Ecto neural progenitor cell (in vitro differentiated cells): ENCODE results near the gene AGRP.
"Not testable (repeated sequence)": the region's sequence is repeated elsewhere in the genome, so short reads cannot be mapped to it uniquely, and the experiment has no call there.

ENCODE experiments used
- DNase-seq: peaks from one replicate; pipeline ENCODE4 v3.0.0-alpha.2; 2018; ENCODE audit warnings: low spot score

AGRP gene

DNA sequence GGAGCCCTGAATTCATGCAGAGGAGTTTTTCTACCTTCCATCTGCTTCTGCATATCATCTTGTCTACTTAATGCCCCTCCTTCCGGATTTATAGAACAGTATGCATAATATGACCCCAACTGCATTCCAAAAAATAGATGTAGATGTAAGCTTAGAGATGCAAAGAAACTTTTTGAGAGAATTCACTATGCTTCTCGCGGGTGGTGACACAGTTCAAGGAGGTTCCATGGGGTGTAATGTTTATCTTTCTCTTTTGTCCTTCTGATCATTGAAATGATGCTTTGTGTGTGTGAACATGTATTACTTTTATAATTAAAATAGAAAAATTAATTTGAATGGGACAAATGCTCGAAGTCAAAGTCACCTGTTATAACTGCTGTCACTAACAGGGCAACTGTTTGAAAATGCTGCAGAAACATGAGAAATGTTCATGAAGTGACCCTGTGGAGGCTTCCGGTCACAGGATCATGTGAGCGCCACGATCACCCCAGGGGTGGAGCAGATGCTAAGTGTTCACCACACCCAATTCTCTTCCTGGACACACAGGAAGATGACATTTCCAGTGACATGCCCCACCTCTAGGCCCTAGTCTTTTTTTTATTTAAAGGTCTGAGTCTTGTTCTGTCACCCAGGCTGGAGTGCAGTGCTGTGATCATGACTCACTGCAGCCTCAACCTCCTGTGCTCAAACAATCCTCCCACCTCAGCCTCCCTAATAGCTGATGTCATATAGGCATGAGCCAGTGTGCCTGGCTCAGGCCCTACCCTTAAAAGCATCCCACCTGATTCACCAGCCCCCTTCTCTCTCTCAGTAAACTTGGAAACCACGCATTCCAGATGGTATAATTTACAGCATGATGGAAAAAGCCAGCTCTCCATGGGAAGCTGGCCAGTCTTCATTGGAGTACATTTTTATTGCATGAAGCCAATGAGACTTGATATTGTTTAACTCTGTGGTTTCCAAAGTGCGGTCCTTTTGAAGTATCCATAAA is 21.0 kb upstream of the AGRP start:
- no peak for DNase-seq

DNA sequence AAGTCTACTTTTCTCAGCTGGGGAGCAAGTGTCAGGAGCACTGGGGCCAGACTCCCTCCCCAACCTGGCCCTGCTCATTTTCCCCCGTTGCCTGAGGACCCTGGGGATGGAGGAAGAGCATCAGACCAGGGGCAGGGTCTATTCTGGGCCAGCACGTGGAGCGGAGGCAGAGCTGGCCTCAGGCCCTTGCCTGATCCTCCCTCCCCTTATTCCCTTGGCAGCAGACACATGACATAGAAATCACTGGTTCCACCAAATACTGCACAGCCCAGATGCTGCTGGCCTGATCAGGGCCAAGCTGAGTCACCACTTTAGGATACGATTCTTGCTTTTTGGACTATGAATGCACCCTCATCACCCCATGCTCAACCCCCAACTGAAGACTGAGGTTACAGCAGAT is 15.8 kb upstream of the AGRP start:
- no peak for DNase-seq

DNA sequence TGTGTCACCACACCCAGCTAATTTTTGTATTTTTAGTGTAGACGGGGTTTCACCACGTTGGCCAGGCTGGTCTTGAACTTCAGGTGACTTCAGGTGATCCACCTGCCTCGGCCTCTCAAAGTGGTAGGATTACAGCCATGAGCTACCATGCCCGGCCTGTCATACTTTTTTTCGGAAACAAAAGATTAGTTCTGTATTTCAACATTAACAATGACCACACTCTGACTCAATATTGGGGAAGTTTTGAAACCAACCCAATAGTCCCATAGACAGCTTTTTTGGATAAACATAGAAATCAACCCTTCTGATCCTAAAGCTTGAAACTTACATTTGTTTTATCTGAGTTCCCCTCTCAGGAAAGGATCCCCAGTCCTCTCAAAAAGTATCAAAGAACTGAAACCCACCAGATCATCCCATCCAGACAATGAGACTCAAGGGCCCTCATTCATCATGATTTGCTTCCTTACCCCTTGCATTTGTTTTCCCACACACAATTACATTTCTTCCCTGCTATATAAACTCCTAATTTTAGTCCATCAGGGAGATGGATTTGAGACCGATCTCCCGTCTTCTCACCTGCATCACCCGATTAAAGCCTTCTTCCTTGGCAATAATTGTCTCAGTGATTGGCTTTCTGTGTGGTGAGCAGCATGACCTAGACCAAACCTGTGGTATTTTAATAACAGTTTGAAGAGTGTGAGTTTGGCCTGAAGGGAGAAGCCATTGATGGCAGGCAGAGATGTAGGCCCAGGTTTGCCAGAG is 7.2 kb upstream of the AGRP start:
- DNase-seq = no peak

DNA sequence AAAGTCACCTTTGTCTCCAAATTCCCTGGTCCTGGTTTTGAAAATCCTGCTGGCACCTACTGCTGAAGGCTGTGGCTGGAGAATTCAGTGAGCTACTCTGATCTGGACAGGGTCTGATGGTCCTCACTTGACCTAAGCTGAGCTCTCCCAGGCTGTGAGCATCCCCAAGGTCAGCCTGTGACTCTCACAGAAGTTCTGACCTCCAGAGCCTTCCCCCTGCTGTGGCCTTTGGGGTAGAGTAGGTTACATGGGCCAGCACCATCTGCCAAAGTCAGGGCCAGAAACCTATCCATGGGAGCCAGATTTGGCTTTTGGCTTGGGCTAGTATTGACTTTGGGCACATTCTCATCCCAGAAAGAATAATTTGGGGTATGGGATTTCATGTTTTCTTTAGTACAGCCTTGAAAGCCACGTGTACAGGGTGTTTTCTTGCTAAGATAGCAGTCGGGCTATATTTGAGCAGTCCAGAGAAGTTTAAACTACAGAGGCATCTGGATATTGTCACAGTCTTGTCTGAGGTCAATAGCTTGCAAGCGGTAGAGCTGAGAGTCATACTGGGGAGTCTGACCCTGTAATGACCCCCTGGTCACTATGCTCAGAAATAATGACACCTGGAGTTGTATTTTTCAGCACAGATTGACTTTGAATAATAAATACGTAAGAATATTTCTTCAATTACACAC is 6.2 kb upstream of the AGRP start:
- DNase-seq = no peak

DNA sequence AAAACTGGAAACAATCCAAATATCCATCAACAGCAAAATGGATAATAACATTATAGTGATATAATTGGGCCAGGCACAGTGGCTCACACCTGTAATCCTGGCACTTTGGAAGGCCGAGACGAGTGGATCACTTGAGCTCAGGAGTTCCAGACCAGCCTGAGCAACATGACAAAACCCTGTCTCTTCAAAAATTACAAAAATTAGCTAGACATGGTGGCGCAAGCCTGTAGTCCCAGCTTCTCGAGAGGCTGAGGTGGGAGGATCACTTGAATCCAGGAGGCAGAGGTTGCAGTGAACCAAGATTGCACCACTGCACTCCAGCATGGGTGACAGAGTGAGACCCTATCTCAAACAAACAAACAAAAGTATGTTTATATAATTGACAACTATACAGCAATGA is 4.2 kb upstream of the AGRP start:
- DNase-seq = not testable (repeated sequence)

DNA sequence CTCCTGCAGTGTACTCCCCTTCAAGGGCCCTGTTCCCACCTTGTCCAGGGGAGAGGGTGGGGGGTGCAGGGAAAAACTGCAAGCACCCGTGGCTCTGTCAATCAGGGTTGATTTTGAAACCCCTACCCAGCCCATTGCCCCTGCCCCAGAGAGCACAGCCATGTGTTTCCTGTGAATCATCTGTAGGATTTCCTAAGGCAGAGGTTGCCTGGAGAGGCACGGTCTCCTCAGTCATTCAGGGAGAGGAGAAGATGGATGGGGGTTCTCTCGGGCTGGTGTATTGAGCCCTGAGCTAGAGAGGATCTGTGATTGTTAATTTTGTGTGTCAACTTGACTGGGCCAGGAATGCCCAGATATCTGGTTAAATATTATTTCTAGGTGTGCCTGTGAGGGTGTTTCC is 3.5 kb upstream of the AGRP start:
- no peak for DNase-seq

DNA sequence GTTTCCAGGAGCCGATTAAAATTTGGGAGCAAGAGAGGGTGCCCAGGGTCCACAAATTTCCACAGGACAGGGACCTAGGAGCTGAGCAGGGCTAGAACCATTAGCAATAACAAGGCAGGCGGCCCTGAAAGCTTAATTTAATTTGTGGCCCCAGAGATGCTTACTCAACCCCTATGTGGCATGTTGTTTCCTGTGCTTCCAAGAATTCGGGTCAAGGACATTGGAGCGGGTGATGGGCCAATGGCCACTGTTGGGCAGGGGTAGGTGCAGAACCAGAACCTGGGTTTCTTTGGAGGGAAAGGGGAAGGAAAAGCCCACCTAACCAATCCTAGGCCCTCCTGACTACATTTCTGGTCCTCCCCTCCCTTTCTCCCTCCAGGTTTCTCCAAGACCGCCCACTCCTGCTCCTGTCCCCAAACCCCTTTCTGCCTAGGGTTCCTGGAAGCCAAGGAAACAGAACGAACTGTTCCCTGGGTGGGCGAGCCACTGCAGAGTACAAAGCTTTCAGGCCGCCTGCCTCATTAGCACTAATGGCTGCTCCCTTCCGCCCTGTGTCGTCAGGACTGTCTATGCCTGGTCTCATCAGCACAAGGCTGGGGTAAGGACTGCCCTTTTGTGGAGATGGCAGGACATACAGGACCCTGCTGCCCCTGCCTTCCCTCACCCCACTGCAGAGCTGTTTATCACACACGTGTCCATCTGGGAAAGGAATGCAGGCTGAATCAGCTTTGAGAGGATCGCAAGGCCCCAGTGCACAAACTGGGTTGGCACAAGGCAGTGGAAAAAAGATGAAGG is 581 bp upstream of the AGRP start:
- DNase-seq = no peak

DNA sequence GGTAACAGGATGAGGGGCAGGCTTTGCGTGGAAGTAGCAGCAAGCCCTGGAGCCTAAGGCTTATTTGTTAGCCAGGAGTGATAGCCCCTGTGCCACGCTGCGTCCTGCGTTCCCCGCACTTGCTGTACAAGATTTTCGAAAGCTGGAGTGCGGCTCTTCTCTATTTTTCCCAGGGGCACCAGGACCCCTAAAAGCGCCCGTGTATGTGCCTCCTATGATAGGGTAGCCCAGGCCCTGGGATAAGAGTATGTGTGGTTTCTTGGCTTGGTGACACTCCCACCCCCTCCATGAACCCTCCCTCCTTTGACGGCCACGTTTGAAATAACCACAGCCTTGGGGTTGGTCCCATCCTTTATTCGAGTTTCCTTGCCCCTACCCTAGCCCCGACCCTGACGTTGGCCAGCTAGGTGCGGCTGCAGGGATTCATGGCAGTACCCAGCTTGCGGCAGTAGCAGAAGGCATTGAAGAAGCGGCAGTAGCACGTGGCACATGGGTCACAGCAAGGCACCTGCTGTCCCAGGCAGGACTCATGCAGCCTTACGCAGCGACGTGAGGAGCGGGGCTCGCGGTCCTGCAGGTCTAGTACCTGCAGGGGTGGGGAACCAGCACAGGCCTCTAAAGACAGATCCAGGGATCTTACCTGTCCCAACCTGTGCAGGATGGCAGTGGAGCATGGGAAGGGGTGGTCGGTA is 968 bp downstream of the AGRP start:
- DNase-seq = no peak

DNA sequence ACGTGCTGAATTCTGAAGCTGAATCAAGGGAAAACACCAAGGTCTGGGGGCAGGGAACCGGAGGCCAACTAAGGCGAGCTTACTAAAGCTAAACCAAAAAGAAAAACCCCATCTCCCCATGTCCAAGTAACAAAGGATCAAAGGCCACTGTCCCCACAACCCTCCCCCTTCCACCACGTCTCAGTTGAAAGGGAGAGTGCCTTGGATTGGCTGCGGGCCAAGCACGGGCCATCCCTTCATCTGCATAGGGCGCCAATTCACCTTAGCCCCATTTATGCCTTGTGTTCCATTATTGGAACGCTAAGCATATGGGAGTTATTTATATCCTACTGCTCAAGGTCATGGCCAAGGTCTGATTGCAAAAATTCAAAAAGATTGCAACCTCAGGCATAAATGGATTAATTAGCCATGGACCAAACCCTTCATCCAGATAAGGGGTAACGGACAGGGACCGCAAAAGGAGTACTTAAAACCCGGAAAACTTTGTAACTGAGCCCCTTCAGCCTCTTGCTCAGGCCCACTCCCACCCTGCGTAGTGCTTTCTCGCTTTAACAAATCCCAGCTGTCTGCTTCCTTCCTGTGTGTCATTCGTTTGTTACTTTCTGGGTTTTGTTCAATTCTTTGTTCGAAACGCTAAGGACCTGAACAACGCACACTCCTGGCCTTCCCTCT is 1.6 kb downstream of the AGRP start:
- no peak for DNase-seq

DNA sequence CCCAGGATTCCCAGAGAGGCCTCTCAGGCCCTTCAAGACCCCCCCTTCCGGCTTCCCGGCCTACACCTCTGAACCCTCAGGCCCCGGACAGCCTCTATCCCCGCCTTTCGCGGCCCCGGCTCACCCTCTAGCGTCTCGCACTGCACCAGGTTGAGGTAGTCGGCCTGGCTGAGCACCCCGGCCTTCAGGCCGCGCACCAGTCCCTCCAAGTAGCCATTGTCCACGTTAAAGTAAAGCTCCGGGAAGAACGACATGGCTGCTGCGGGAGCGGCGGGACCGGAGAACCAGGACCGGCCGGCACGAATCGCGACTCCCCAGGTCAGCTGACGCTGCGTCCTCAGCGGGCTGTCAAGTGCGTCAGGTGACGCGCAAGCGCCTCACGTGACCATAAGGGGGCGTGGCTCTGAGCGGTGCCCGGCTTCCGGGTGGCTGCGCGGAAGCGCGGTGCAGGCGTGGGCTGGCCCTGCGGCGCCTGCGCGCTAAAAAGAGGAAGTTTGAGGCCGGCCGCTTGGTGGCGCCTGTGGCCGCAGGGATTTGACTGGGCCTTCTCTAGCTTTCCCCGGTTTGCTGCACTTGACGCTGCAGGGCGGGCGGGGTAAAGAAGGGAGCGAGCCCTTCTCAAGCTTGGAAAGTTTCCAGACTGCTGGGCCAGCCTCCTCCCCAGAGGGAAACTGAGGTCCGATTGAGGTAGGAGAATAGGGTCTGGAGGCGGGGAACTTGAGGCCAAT is 2.4 kb downstream of the AGRP start, which contains the start of gene ATP6V0D1:
Gene ATP6V0D1, minus strand, starts transcription at position 325 of the 728 bp plus-strand sequence. Its CDS starts 71 bp downstream, at position 254.
- peak; percentile 99 for DNase-seq

DNA sequence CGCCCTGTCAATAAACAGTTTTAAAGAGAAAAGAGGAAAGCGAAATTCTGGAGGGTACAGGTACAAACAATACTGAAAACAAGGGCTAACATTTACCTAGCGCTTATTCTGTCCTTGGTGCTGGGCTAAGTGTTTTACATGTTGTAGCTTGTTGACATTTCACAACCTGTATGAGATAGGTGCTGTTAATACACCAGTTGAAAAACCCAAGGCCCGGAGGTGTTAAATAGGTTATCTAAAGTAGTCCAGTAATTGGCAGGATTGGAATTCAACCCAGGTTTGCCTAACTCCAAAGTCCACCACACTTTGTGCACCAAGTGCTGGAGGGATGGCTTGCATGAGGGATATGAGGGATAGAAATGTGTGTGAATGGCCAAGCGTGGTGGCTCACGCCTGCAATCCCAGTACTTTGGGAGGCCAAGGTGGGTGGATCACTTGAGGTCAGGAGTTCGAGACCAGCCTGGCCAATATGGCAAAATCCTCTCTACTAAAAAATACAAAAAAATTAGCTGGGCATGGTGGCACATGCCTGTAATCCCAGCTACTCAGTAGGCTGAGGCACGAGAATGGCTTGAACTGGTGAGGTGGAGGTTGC is 5.3 kb downstream of the AGRP start:
- DNase-seq = no peak

DNA sequence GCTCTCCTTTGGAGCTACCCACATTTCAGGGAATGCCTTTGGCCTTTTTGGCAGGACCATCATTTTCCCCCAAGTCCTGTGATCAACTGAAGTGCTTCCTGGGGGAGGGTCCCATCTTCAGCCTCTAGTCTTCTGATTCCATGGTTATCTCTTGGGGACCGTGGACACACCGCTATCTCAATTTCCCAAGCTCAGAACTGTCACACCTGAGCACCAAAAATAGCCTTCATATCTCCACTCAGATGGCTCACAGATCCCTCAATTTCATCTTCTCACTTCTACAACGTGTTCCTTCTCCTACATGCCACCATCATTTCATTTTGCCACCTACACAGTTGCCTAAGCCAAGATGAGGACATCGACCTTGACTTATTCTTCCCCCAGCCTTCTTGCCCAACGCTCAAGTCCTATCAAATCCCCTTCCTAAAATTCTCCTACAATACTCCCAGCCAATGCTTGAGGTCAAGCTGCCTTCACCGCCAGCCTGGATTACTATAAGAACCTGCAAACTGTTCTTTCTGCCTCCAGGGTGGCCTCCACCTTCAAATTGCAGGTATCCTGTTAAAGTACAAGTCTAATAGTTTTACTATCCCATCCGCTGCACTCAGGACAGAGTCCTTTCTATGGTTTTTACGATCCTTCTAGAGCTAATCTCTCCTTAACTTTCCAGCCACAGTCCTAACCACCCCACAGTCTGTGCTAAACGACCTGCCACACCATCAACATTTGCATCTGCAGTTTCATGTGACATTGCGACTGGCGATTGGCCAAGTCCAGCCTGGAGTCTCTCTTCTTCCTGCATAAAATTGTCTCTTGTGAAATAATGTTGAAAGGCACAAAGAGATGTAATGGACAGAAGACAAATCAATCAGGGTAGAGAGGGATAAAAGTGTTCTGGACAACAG is 8.5 kb downstream of the AGRP start:
- no peak for DNase-seq

DNA sequence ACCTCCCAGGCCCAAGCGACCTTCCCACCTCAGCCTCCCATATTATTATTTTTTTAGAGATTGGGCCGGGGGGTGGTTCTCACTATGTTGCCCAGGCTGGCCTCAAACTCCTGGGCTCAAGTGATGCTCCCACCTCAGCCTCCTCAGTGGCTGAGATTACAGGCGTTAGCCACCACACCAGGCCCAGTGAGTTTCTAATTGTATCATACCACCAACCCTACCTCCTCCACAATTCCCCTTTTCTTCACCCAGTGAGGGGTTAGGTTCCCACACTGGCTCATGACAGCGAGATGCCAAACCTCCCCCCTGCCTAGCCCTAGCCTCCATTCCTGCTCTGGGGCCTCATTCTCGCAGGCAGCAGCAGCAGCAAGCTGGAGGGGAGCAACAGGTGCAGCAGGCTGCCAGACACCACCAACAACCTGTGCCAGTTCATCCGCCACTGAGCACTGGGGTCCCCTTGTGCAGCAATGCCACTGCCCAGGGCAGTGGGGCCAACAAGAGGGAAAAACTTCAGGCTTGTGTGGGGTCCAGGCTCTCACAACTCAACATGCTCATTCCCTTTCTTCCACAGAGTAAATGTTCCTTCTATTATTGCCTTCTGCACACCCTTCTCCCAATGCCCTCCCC is 11.5 kb downstream of the AGRP start:
- no peak for DNase-seq

DNA sequence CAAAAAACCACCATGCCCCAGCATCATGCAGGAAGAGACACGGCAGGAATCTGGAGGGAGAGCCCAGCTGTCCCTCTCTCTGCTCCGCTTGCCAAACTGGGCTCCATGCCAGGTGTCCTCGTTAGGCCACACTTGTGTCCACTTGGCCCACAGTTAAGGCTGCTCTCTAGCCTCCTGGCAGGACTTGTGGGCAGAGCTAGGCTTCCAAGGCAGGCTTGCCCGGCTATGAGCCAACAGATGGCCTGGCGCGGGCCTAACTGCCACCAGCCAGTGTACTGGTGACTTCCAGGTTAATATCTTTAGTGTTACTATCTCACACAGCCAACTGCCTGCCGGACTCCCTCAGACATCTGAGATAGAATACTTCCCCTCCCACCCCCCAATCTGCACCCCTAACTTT is 13.0 kb downstream of the AGRP start:
- DNase-seq = no peak

DNA sequence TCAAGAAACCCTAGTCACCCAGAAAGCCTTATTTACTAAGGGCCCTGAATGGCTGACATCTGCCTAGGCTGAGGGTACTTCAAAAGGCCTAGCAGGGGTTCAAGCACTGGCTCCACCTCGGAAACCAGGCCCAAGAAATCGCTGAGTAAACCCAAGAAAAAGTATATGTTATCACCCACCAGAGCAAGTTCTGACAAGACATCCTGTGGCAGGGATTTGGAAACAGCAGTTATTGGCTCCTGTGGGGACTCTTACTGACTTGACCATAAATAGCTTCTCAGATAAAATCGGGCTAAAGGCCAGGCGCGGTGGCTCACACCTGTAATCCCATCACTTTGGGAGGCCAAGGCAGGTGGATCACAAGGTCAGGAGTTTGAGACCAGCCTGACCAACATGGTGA is 14.6 kb downstream of the AGRP start:
- DNase-seq = no peak

DNA sequence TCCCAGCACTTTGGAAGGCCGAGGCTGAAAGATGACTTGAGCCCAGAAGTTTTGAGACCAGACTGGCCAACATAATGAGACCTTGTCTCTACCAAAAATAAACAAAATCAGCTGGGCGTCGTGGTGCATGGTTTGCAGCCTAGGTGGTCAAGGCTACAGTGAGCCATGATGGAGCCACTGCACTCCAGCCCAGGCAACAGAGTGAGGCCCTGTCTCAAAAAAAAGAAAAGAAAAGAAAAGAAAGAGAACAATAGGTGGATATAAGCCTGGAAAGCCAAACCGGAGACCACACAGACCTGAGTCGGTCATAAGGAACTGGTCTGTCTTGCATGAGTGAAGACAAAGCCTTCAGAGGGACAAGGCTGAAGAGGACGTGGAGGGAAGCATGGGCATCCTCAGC is 16.8 kb downstream of the AGRP start:
- no peak for DNase-seq

DNA sequence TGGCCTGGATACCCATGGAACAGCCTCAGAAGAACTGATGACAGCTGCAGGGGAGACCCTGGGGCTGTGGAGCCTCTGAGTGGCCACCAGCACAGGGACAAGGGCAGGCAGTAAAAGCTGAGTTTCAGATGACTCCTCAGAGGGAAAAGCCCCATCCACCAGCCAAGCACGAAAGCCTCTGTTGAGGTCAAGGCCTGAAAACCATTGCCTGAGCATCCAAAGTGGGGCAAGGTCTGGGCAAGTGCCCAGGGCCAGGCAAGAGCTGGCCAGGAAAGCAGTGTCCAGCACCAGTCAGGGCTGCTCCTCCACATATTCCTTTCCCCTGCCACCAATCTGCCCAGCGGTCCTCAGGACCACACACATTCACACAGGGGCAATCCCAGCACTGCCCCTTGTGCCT is 18.8 kb downstream of the AGRP start:
- DNase-seq = no peak

DNA sequence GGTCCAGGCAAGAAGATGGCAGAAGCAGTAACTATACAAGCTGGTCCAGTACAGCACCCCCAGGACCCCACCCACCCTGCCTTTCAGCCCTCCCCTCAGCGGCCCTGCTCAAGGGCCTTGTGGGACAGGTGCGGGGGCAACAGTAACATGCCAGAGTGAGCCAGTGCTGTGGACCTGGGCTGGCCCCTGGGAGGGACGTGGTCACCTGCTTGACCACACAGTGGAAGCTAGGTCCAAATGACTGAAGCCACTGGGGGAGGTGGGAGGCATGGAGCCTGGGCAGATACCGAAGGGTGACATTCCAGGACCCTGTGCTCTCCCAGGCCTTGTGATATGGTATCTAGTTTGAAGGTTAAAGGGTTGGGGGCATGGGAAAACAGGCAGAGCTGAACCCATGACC is 19.7 kb downstream of the AGRP start:
- DNase-seq = no peak
